HUES48 (cell line): ENCODE measurements around the gene COTL1.

Source experiments
- H3K27ac ChIP-seq: one replicate; pipeline ENCODE4 v1.7.0; 2013; ENCODE audit warnings: low read depth, low read length, inconsistent platforms
- H3K27me3 ChIP-seq: 2 replicates; pipeline ENCODE4 v1.6.1; 2013; ENCODE audit warnings: mild to moderate bottlenecking, low read length; ENCODE audit not compliant: control insufficient read depth, insufficient read depth
- H3K36me3 ChIP-seq: 2 replicates; pipeline ENCODE4 v1.6.1; 2013; ENCODE audit warnings: low read length; ENCODE audit not compliant: control insufficient read depth, insufficient read depth
- H3K4me1 ChIP-seq: 2 replicates; pipeline ENCODE4 v1.6.1; 2013; ENCODE audit warnings: mild to moderate bottlenecking, low read length; ENCODE audit not compliant: control insufficient read depth, insufficient read depth
- H3K4me3 ChIP-seq: 2 replicates; pipeline ENCODE4 v1.5.1; 2013; ENCODE audit warnings: mild to moderate bottlenecking, low read depth, low read length
- H3K9ac ChIP-seq: 2 replicates; pipeline ENCODE4 v1.6.1; 2013; ENCODE audit warnings: mild to moderate bottlenecking, low read depth, low read length, moderate library complexity
- H3K9me3 ChIP-seq: 2 replicates; pipeline ENCODE4 v1.6.1; 2013; ENCODE audit warnings: low read length; ENCODE audit not compliant: control insufficient read depth, insufficient read depth

Gene COTL1

DNA sequence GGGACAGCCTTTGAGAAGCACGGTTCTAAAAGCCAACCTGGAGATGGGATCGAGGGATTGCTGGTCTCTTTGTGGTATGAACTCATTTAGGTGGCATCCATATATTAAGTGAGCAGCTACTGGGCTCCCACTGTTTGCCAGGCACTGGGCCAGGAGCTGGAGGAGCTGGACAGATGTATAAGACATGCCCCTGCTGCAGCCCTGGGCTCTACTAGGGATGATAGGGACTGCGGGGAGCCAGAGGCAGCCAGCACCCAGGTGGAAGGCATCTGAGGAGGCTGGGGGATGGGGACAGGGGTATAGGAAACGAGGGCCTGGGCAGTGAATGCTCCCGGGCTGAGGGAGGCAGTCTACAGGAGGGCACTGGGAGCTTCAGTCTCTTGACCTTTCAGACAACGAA, 60.4 kb downstream of the COTL1 start:
- Histone ChIP-seq H3K9me3 (no peaks in the 10 kb centered on the region), H3K27ac (no peak overlapping the region), H3K9ac (no peak overlapping the region), H3K27me3 (no peaks in the 10 kb centered on the region), H3K4me3 (no peak overlapping the region), H3K36me3 (no peaks in the 10 kb centered on the region), H3K4me1 (peaks cover 33% of the 10 kb centered on the region)

DNA sequence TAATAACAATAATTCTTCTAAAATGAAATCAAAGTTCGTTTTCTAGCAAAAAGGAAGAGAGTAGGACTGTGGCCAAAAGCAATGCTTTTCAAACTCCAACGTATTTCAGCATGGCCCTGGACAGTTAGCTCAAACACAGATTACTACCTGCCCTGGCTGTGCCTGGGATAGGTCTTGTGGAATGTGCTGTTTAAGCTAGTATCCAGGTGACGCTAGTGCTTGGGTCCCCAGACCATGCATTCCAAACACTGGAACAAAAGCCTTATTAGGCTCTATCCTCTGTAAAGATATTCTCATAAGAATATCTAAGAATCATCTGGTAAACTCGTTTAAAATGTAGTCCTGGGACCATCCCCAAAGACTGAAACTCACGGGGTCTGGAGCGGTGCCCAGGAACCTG, 60.8 kb downstream of the COTL1 start:
- Histone ChIP-seq H3K9ac (no peak overlapping the region), H3K4me1 (peaks cover 33% of the 10 kb centered on the region), H3K27me3 (no peaks in the 10 kb centered on the region), H3K4me3 (no peak overlapping the region), H3K9me3 (no peaks in the 10 kb centered on the region), H3K27ac (no peak overlapping the region), H3K36me3 (no peaks in the 10 kb centered on the region)

- no peaks in the 10 kb centered on the region for H3K36me3 ChIP-seq
- H3K9ac ChIP-seq = no peak overlapping the region
- no peak overlapping the region for H3K4me3 ChIP-seq
- H3K27me3 ChIP-seq = no peaks in the 10 kb centered on the region
- H3K4me1 ChIP-seq = peaks cover 23% of the 10 kb centered on the region
- peak overlapping the region; percentile 18 for H3K27ac ChIP-seq
- H3K9me3 ChIP-seq = no peaks in the 10 kb centered on the region
Observed at GRCh38 chr16:84555418-84556196, 62.3 kb downstream of the COTL1 start.

- peaks cover 18% of the 10 kb centered on the region for H3K4me1 ChIP-seq
- H3K27me3 ChIP-seq = no peaks in the 10 kb centered on the region
- H3K9ac ChIP-seq = no peak overlapping the region
- no peak overlapping the region for H3K27ac ChIP-seq
- H3K36me3 ChIP-seq = no peaks in the 10 kb centered on the region
- no peak overlapping the region for H3K4me3 ChIP-seq
- H3K9me3 ChIP-seq = no peaks in the 10 kb centered on the region
Observed at GRCh38 chr16:84554627-84555328, 63.1 kb downstream of the COTL1 start.

DNA sequence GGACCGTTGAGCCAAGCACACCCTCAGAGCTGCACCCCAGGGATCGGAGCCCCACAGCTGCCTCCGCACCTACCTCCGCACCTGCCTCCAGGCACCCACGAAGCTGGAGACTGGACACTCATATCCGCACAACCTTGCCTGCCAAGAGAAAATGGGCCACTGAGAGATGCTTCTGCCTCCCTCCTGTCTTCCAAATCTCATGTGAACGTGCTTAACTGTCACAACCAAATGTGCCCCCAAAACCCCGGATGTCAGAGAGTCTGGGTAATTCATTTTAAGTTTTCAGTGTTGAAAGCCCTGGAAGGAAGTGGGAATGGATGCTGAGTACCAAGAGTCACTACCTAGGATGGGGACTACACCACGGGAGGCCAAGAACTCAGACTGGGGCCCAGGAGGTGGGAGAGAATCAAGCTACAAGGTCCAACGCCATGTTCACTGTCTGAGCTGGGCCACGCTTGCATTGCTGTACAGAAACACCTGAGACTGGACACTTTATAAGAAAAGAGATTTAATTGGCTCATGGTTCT, 63.9 kb downstream of the COTL1 start:
- H3K4me3 ChIP-seq = no peak overlapping the region
- no peak overlapping the region for H3K9ac ChIP-seq
- H3K27ac ChIP-seq = no peak overlapping the region
- no peaks in the 10 kb centered on the region for H3K27me3 ChIP-seq
- H3K9me3 ChIP-seq = no peaks in the 10 kb centered on the region
- no peaks in the 10 kb centered on the region for H3K36me3 ChIP-seq
- H3K4me1 ChIP-seq = peaks cover 15% of the 10 kb centered on the region

GRCh38 chr16:84552135-84552534, 65.7 kb downstream of the COTL1 start:
- H3K9ac ChIP-seq = no peak overlapping the region
- no peaks in the 10 kb centered on the region for H3K27me3 ChIP-seq
- no peaks in the 10 kb centered on the region for H3K36me3 ChIP-seq
- no peaks in the 10 kb centered on the region for H3K9me3 ChIP-seq
- H3K4me3 ChIP-seq = no peak overlapping the region
- no peak overlapping the region for H3K27ac ChIP-seq
- H3K4me1 ChIP-seq = peaks cover 12% of the 10 kb centered on the region

GRCh38 chr16:84550096-84550495, 67.8 kb downstream of the COTL1 start:
- no peaks in the 10 kb centered on the region for H3K36me3 ChIP-seq
- no peaks in the 10 kb centered on the region for H3K9me3 ChIP-seq
- H3K27ac ChIP-seq = no peak overlapping the region
- no peaks in the 10 kb centered on the region for H3K27me3 ChIP-seq
- no peak overlapping the region for H3K4me3 ChIP-seq
- H3K4me1 ChIP-seq = peaks cover 9% of the 10 kb centered on the region; the same call in 1 of the 2 replicates
- no peak overlapping the region for H3K9ac ChIP-seq

GRCh38 chr16:84548971-84549844, 68.7 kb downstream of the COTL1 start:
- no peak overlapping the region; the same call in 1 of the 2 replicates for H3K9ac ChIP-seq
- no peaks in the 10 kb centered on the region for H3K36me3 ChIP-seq
- H3K9me3 ChIP-seq = no peaks in the 10 kb centered on the region
- no peak overlapping the region for H3K27ac ChIP-seq
- H3K4me3 ChIP-seq = no peak overlapping the region
- no peaks in the 10 kb centered on the region for H3K27me3 ChIP-seq
- peaks cover 9% of the 10 kb centered on the region; the same call in 1 of the 2 replicates for H3K4me1 ChIP-seq

- Histone ChIP-seq H3K4me1 (peaks cover 9% of the 10 kb centered on the region; the same call in 1 of the 2 replicates), H3K27ac (no peak overlapping the region), H3K36me3 (no peaks in the 10 kb centered on the region), H3K4me3 (no peak overlapping the region), H3K9me3 (no peaks in the 10 kb centered on the region), H3K27me3 (no peaks in the 10 kb centered on the region), H3K9ac (no peak overlapping the region)
Observed at GRCh38 chr16:84548508-84548907, 69.4 kb downstream of the COTL1 start.

DNA sequence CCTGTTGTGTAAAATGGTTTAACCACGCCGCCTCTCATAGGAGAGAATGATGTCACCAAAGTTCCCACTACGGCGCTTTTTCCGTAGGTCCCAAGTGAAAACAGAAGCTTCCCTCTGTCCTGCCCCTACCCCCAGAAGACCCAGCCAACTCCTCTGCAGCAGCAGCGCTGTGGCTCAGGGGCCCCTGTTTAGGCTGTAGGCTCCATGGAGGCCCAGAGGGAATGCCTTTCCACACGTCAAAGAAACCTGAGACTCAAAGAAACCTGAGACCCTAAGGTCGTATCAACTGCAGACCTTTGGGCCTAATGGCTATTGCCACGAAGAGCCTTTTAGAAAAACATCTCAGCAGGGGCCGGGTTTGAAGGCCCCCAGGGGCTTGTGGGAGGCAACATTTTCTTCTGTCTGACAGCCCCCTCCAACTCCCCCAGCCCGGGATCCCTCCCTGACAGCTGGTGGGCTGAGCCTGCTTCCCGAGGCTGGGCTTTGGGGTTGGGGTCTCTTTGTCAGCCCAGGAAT, 70.3 kb downstream of the COTL1 start:
- no peak overlapping the region for H3K4me3 ChIP-seq
- H3K4me1 ChIP-seq = peaks cover 9% of the 10 kb centered on the region; the same call in 1 of the 2 replicates
- H3K9ac ChIP-seq = no peak overlapping the region

More for the DNA sequence above, 70.3 kb downstream of the COTL1 start:
- Histone ChIP-seq H3K27me3 (no peaks in the 10 kb centered on the region), H3K9me3 (no peaks in the 10 kb centered on the region), H3K36me3 (no peaks in the 10 kb centered on the region), H3K27ac (peak overlapping the region; percentile 74)
